ENCODE results near the gene RBM19. TPM values are rescaled to one million over a fixed set of nuclear protein-coding genes. Genes with fewer than 3 reads are reported as not detected.

Gene RBM19
- total and polyA plus RNA-seq, 2 donors (not counting 3 experiments of a cell fraction or from before 2014, with no cell fraction given) = 13.2 to 34.4 TPM

GRCh38 chr12:114015851-114016250 is 49.7 kb upstream of the RBM19 start:
- DNase-seq (ENCODE audit: low read depth, low spot score) = no peak
- H3K79me2 ChIP-seq (ENCODE audit: control insufficient read depth, insufficient read depth, low read length) = no peaks in the 10 kb centered on the region
- no peaks in the 10 kb centered on the region for H3K9me1 ChIP-seq (replicated peaks; ENCODE audit: control insufficient read depth, extremely low read depth, insufficient read depth, low read length)
- no peak for FAIRE-seq
- intact Hi-C loops (cut with micrococcal nuclease) (no loop called here), dilution Hi-C loops (cut with MboI; ENCODE audit: extremely low pct_ligation_motif_present, low sequenced_read_pairs) (loop anchor here (25.0 kb wide), 1 partner anchor 471 kb away; no protein-coding TSS in a partner anchor)
- no peak overlapping the region for H3K27ac ChIP-seq (ENCODE audit: insufficient read depth, low read depth, low read length)
- no TSS peak for BruUV-seq (replicated peaks)
- no peaks in the 10 kb centered on the region for H3K27me3 ChIP-seq (ENCODE audit: control insufficient read depth in 2 of 2, insufficient read depth in 2 of 2, low read length in 2 of 2)
- H3K9me3 ChIP-seq (replicated peaks; ENCODE audit: control insufficient read depth, insufficient read depth, low read length) = peaks cover 2% of the 10 kb centered on the region
- no peak overlapping the region for H3K4me2 ChIP-seq (ENCODE audit: insufficient read depth, low read length)
- no peaks in the 10 kb centered on the region for H3K4me1 ChIP-seq (ENCODE audit: control insufficient read depth, extremely low read depth, insufficient read depth, low read length)
- TF ChIP-seq CTCF (IDR thresholded peaks at IDR 0.05; ENCODE audit: extremely low read depth in 1 of 2, insufficient read depth in 1 of 2, low read depth in 1 of 2, low read length in 2 of 2) (no peak), FOS (IDR thresholded peaks at IDR 0.05; ENCODE audit: borderline replicate concordance, insufficient read depth, low read length) (no peak), GATA2 (IDR thresholded peaks at IDR 0.05; ENCODE audit: insufficient read depth, insufficient read length, low read depth, low read length) (no peak), MAX (IDR thresholded peaks at IDR 0.05; ENCODE audit: insufficient read depth, insufficient read length) (no peak), JUN (IDR thresholded peaks at IDR 0.05; ENCODE audit: borderline replicate concordance, insufficient read depth, insufficient read length, low read depth) (no peak), POLR2A (IDR thresholded peaks at IDR 0.05; ENCODE audit: low read depth, low read length) (no peak)
- H3K4me3 ChIP-seq (replicated peaks in 1 of 3; ENCODE audit: insufficient read depth in 1 of 3, low read depth in 1 of 3, low read length in 3 of 3) = no peak overlapping the region
- no peaks in the 10 kb centered on the region for H3K36me3 ChIP-seq (ENCODE audit: control insufficient read depth in 2 of 2, extremely low read depth in 1 of 2, insufficient read depth in 2 of 2, low read length in 2 of 2)
- H2AFZ ChIP-seq (ENCODE audit: low read depth, low read length) = no peak overlapping the region
- no peaks in the 10 kb centered on the region for H4K20me1 ChIP-seq (replicated peaks; ENCODE audit: control insufficient read depth, extremely low read depth, insufficient read depth, low read length)
- H3K9ac ChIP-seq (replicated peaks; ENCODE audit: extremely low read depth, insufficient read depth, low read length) = no peak overlapping the region
- POLR2A ChIA-PET = no interaction called here
- CTCF ChIA-PET = no interaction called here

Data from endothelial cell of umbilical vein (primary cell).